Activated naive CD4-positive, alpha-beta T cell treated with anti-CD3 and anti-CD28 coated beads for 36 hours (primary cell): Measurements from ENCODE around the gene KLK11. TPM values are rescaled to one million over a fixed set of nuclear protein-coding genes. Genes with fewer than 3 reads are reported as not detected.

Experiments used
- CTCF ChIA-PET: fragments of 350-600 bp; sonication (Branson Sonifier 250); formaldehyde crosslinking; loops from one replicate; lab custom pipeline; 2021; ENCODE audit warnings: antibody characterized with exemption; lab: Charles Lee
- DNase-seq: peaks from one replicate; pipeline ENCODE4 v3.0.0-alpha.2; 2020
- H3K27ac Mint-ChIP-seq: one replicate; pipeline ENCODE4 v1.8.0; 2021; ENCODE audit warnings: mild to moderate bottlenecking, mixed read lengths
- H3K27me3 Mint-ChIP-seq: one replicate; pipeline ENCODE4 v1.8.0; 2021; ENCODE audit warnings: low read depth, mixed read lengths
- H3K36me3 Mint-ChIP-seq: one replicate; pipeline ENCODE4 v1.8.0; 2021; ENCODE audit warnings: low read depth, mixed read lengths
- H3K4me1 Mint-ChIP-seq: one replicate; pipeline ENCODE4 v1.8.0; 2021; ENCODE audit warnings: low read depth, mixed read lengths
- H3K4me3 Mint-ChIP-seq: one replicate; pipeline ENCODE4 v1.8.0; 2021; ENCODE audit warnings: mild to moderate bottlenecking, moderate library complexity, mixed read lengths
- H3K9me3 Mint-ChIP-seq: one replicate; pipeline ENCODE4 v1.8.0; 2021; ENCODE audit warnings: mixed read lengths
- intact Hi-C: fragments of 100-400 bp; cut with micrococcal nuclease; formaldehyde crosslinking; loops from one replicate; pipeline ENCODE4 v1.15.1; 2023
- total RNA-seq, 2 experiments: library from RNA; stranded (reverse); gene quantifications; one replicate each; pipeline ENCODE4 v1.2.3, GENCODE V29; 2021

Gene KLK11
- total RNA-seq, 2 experiments from 2014 or later, result not detected

DNA sequence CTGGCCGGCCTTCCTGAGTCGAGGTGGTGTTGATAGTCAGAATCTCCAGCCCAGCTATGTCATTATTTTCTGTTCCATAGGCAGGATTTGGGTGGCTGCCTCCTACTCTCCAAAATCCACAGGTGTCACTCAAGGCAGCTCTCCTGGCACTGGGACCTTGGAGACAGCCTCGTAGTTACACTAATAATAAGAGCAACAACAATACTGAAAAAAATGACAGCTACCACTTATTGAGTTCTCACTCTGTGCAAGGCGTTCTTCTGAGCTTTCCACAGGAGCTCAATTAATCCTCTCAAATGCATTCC, 20.6 kb upstream of the KLK11 start:
- intact Hi-C loops, result no loop called here
- DNase-seq, result no peak
- peaks cover 10% of the 10 kb centered on the region for H3K27me3 Mint-ChIP-seq
- CTCF ChIA-PET, result interaction anchor here (1.1 kb wide), 1 partner anchor 50 kb away, joined by 5 read pairs; no protein-coding TSS in a partner anchor
- H3K36me3 Mint-ChIP-seq, result no peaks in the 10 kb centered on the region
- no peaks in the 10 kb centered on the region for H3K4me1 Mint-ChIP-seq
- no peak overlapping the region for H3K27ac Mint-ChIP-seq
- H3K4me3 Mint-ChIP-seq, result no peak overlapping the region
- no peaks in the 10 kb centered on the region for H3K9me3 Mint-ChIP-seq

DNA sequence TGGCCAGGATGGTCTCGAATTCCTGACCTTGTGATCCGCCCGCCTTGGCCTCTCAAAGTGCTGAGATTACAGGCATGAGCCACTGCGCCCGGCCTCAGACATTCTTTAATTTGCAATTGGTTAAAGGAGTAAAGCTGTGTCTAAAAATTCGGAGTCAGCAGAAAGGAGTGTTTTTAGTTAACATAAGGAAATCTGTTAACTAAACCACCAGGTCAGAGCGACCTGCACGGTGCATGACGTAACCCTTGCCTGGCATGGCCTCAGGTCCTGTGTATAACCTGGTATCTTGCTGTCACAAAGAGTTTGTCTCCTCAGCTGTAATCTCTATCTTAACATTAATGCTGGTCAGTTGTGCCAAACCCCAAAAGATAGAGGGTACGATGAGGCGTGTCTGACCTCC, 17.9 kb upstream of the KLK11 start:
- H3K27me3 Mint-ChIP-seq, result peaks cover 6% of the 10 kb centered on the region
- intact Hi-C loops, result no loop called here
- no peaks in the 10 kb centered on the region for H3K36me3 Mint-ChIP-seq
- CTCF ChIA-PET, result interaction anchor here (0.6 to 1.2 kb wide), 2 partner anchors 23 to 282 kb away, joined by 3 read pairs; no protein-coding TSS in a partner anchor
- no peaks in the 10 kb centered on the region for H3K4me1 Mint-ChIP-seq
- H3K4me3 Mint-ChIP-seq, result no peak overlapping the region
- no peaks in the 10 kb centered on the region for H3K9me3 Mint-ChIP-seq
- H3K27ac Mint-ChIP-seq, result no peak overlapping the region
- no peak for DNase-seq

DNA sequence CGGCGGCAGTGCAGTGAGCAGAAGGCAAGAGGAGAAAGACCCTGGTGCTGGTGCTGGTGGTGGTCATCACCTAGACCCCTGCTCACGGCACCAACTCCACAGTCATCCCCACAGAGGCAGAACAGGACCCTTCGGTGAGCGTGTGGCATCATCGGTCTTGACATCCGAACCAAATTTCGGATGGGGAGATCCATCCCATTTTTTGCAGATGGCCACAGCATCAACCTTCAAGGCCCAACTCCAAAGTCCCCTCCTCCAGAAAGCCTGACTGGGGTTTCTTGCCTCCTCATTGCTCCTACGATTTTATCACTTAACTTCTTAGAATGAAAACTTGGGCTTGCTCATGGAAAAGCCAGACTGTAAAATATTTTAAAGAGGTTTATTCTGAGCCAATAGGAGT, 17.1 kb upstream of the KLK11 start:
- Mint-ChIP-seq H3K4me1 (no peaks in the 10 kb centered on the region), H3K27ac (no peak overlapping the region), H3K36me3 (no peaks in the 10 kb centered on the region), H3K4me3 (no peak overlapping the region), H3K27me3 (peaks cover 3% of the 10 kb centered on the region), H3K9me3 (no peaks in the 10 kb centered on the region)
- CTCF ChIA-PET, result no interaction called here
- DNase-seq, result no peak
- intact Hi-C loops, result no loop called here

DNA sequence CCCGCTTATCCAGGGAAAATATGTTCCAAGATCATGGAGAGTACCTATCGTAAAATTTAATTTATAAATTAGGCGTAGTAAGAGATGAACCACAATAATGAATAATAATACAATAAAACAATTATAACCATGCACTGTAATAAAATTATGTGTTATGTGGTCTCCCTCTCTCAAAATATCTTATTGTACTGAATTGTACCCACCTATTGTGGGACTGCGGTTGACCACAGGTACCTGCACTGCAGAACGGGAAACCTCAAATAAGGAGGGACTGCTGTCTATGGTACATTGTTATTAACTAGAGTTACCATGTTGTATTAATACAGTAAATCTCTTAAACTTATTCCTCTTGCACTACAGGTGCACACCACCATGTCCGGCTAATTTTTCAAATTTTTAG, 13.7 kb upstream of the KLK11 start:
- intact Hi-C loops, result no loop called here
- no peaks in the 10 kb centered on the region for H3K4me1 Mint-ChIP-seq
- no peak overlapping the region for H3K4me3 Mint-ChIP-seq
- H3K36me3 Mint-ChIP-seq, result no peaks in the 10 kb centered on the region
- no peaks in the 10 kb centered on the region for H3K9me3 Mint-ChIP-seq
- no peak for DNase-seq
- H3K27ac Mint-ChIP-seq, result no peak overlapping the region
- H3K27me3 Mint-ChIP-seq, result peaks cover 4% of the 10 kb centered on the region
- CTCF ChIA-PET, result no interaction called here

DNA sequence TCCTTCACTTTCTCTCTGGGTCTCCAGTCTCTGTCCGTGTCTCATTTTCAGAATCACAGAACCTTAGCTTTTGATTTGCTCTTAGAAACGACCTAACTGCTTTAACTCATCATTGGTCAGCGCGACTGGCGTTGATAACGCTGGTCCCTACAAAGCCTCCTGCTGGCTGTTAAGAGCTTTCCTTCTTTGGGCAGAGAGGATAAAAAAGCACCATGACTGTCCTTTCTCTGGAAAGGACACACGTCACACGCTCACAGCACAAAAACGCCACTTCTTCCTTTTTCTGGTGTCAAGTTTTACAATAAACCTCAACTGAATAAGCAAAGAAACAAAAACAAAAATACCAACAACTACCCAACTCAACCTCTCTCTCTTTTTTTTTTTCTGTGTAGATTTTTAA, 10.1 kb upstream of the KLK11 start:
- DNase-seq, result no peak
- H3K36me3 Mint-ChIP-seq, result no peaks in the 10 kb centered on the region
- H3K27ac Mint-ChIP-seq, result no peak overlapping the region
- H3K4me1 Mint-ChIP-seq, result no peaks in the 10 kb centered on the region
- no peaks in the 10 kb centered on the region for H3K9me3 Mint-ChIP-seq
- intact Hi-C loops, result no loop called here
- peaks cover 14% of the 10 kb centered on the region for H3K27me3 Mint-ChIP-seq
- CTCF ChIA-PET, result no interaction called here
- no peak overlapping the region for H3K4me3 Mint-ChIP-seq

DNA sequence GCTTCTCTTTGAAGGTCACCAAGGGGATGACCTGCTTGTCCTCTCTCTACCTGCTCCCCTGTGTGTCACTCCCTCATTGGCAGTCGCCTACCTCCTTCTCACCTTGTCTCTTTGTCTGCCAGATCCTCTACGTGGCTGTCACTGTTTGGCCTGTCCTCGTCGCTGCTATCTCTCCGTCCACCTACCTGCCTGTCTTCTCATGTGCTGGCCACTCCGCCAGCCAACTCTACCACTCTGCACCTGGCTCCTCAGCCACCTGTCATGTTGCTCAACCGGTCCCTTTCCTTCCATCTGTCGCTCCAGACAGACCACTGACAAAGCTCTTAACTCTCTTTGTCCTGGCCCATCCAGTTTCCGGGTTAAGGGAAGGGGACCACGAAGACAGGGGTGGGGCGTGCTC, 8.3 kb upstream of the KLK11 start, which contains the start of gene KLK12:
Gene KLK12 (minus strand): TSS at position 299 of the 400 bp plus-strand sequence. CDS start 381 bp downstream, outside the sequence.
- intact Hi-C loops, result no loop called here
- CTCF ChIA-PET, result no interaction called here
- no peak within 1 kb of the TSS for H3K27ac Mint-ChIP-seq
- peaks cover 17% of the 10 kb centered on the region for H3K27me3 Mint-ChIP-seq
- H3K9me3 Mint-ChIP-seq, result no peaks in the 10 kb centered on the region
- no peak within 1 kb of the TSS for H3K4me3 Mint-ChIP-seq
- DNase-seq, result no peak
- H3K36me3 Mint-ChIP-seq, result no peaks in the 10 kb centered on the region
- no peaks in the 10 kb centered on the region for H3K4me1 Mint-ChIP-seq

DNA sequence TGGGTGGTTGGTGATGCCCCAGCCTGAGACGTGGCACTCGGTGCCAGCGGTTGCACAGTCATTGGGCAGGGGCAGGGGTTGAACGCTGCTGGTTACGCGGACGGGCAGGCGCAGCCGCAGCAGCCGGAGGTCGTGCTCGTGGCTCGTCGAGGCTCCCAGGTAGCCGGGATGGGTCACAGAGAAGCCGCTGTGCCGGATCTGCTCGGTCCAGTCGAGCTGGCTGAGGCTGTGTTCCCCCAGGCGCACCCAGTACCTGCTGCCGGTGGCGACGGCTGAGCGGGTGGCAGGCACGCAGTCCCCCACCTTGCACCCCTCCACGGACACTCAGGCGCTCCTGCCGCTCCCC, 5.4 kb upstream of the KLK11 start:
- H3K27ac Mint-ChIP-seq, result no peak overlapping the region

DNA sequence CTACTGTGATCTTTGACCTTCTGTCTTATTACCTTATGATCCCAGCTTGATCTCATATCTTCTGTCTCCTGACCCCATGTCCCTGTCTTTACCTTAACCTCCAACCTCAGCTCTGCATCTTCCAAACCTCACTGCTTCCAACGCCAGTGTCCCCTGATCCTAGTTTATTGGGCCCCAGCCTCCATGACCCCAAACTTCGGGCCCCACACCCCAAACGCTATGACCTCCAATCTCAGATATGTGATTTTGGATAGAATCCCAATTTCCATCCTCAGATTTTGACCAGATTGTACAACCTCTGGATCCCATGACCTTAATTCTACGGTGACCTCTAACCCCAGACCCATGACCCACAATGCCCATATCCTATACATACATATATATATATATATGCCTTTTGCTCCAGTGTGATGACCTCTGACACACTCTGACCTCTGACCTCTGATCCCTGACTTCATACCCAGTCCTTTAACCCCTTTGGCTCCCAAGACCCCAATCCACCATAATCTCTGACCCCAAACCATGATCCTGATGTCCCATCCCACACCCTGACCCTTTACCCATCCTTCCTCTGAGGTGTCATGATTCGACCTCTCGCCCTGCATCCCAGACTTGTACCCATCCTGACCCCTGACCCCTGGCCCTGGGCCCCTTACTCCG, 4.9 kb upstream of the KLK11 start:
- CTCF ChIA-PET, result no interaction called here
- H3K9me3 Mint-ChIP-seq, result no peaks in the 10 kb centered on the region
- H3K4me3 Mint-ChIP-seq, result no peak overlapping the region
- no peaks in the 10 kb centered on the region for H3K36me3 Mint-ChIP-seq
- DNase-seq, result no peak
- H3K4me1 Mint-ChIP-seq, result no peaks in the 10 kb centered on the region
- peaks cover 24% of the 10 kb centered on the region for H3K27me3 Mint-ChIP-seq
- intact Hi-C loops, result no loop called here
- no peak overlapping the region for H3K27ac Mint-ChIP-seq

More for the DNA sequence above, 5.4 kb upstream of the KLK11 start:
- H3K36me3 Mint-ChIP-seq, result no peaks in the 10 kb centered on the region
- no peaks in the 10 kb centered on the region for H3K9me3 Mint-ChIP-seq
- no peak for DNase-seq
- intact Hi-C loops, result no loop called here
- no peak overlapping the region for H3K4me3 Mint-ChIP-seq
- CTCF ChIA-PET, result no interaction called here
- H3K27me3 Mint-ChIP-seq, result peaks cover 23% of the 10 kb centered on the region
- H3K4me1 Mint-ChIP-seq, result no peaks in the 10 kb centered on the region

DNA sequence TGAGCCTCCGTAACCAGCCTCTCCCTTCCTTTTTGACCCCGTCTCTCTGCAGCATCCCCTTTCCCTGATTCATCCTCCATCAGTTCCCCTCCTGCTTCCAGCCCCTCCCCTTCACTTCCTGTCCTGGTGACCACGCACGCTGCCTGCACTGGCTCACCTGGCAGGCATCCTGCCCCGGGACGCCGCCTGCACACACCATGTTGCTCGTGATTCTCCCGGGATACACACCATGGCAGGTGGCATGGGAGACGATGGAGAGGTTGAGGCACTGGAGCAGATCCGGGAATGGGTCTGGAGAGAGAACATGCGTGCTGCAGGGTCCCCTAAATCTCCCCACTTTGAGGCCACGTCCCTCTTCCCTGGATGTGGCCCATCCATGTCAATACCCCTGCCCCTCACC, 4.2 kb upstream of the KLK11 start:
- no peaks in the 10 kb centered on the region for H3K9me3 Mint-ChIP-seq
- no peak overlapping the region for H3K4me3 Mint-ChIP-seq
- H3K36me3 Mint-ChIP-seq, result no peaks in the 10 kb centered on the region
- H3K27ac Mint-ChIP-seq, result no peak overlapping the region
- CTCF ChIA-PET, result no interaction called here
- H3K4me1 Mint-ChIP-seq, result no peaks in the 10 kb centered on the region
- peaks cover 24% of the 10 kb centered on the region for H3K27me3 Mint-ChIP-seq
- intact Hi-C loops, result no loop called here
- DNase-seq, result no peak

DNA sequence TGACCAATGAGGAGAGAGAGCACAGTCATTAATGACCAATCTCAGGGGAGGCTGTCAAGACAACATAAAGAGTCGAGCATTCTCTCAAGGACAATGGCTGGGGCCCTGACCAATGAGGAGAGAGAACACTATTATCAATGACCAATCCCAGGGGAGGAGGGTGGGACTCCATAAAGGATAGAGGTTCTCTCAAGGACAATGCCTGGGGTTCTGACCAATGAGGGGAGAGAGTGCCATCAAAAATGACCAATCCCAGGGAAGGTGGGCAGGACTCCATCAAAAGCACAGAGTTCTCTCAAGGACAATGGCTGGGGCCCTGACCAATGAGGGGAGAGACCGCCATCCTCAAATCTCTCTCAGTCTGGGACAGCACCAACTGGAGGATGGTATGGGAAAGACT, 3.3 kb upstream of the KLK11 start:
- H3K27me3 Mint-ChIP-seq, result peaks cover 28% of the 10 kb centered on the region
- CTCF ChIA-PET, result no interaction called here
- no peaks in the 10 kb centered on the region for H3K4me1 Mint-ChIP-seq
- intact Hi-C loops, result no loop called here
- H3K36me3 Mint-ChIP-seq, result no peaks in the 10 kb centered on the region
- no peak for DNase-seq
- no peaks in the 10 kb centered on the region for H3K9me3 Mint-ChIP-seq
- H3K27ac Mint-ChIP-seq, result no peak overlapping the region
- no peak overlapping the region for H3K4me3 Mint-ChIP-seq

DNA sequence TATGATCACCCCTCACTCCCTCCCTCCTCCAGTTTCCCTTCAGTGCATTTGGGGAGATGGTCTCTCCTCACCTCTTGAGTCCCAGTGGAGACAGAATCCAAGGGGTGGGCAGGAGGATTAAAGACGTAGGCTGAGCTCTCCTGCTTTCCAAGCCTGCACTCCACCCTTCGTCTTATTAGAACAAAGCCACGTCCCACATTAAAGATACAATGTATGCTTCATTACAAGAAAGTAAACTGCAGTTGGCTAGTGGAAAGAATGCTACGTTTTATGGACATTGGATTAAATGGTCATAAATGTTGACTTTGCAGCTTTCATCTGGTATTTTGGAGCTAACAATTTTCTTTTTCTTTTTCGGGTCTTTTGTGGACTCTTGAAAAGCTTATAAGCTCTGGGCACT, 1.5 kb upstream of the KLK11 start:
- H3K36me3 Mint-ChIP-seq, result no peaks in the 10 kb centered on the region
- intact Hi-C loops, result no loop called here
- peaks cover 34% of the 10 kb centered on the region for H3K27me3 Mint-ChIP-seq

DNA sequence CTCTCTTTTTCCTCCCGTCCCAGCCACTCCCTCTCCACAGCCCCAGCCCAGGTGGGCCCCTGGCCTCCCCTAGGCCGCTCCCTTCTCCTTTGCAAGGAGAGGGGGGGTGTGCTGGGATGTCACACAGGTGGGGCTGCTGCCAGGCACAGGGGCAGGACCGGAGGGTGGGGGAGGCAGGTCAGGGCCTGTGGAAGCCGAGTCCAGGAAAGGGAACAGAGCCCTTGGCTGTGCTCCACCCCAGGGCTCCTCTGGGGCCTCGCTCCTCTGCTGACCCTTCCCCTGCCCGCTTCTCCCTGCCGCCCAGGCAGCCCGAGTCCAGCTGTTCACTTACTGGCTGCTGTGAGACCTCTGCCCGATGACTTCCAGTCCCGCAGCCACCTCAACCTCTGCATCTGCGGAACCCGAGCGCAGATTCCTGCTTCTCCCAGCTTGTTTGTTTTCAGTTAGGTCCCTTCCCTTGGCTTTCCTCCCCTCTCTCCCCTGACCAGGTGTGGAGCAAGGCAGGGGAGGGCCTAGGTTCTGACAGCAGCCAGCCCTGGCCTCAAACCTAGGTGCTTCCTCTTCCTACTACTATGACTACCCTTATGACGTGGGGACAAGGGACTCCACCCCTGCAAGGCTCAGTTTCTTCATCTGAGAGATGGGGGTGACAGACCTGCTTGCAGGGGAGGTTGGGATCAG, 850 bp upstream of the KLK11 start:
- Mint-ChIP-seq H3K27ac (no peak overlapping the region), H3K36me3 (no peaks in the 10 kb centered on the region), H3K4me1 (no peaks in the 10 kb centered on the region), H3K9me3 (no peaks in the 10 kb centered on the region), H3K27me3 (peaks cover 38% of the 10 kb centered on the region), H3K4me3 (no peak overlapping the region)
- no peak for DNase-seq
- intact Hi-C loops, result no loop called here
- CTCF ChIA-PET, result interaction anchor here (1.9 kb wide), 1 partner anchor 11 kb away, joined by 5 read pairs; no protein-coding TSS in a partner anchor

More for the DNA sequence above, 1.5 kb upstream of the KLK11 start:
- DNase-seq, result no peak
- Mint-ChIP-seq H3K4me3 (no peak overlapping the region), H3K27ac (no peak overlapping the region), H3K4me1 (no peaks in the 10 kb centered on the region), H3K9me3 (no peaks in the 10 kb centered on the region)
- CTCF ChIA-PET, result interaction anchor here (1.9 kb wide), 1 partner anchor 11 kb away, joined by 5 read pairs; no protein-coding TSS in a partner anchor
